HEK293 (cell line): ENCODE results near the gene GLCCI1.

ENCODE experiments used
- CTCF ChIA-PET: fragments of 350-600 bp; formaldehyde crosslinking; extraction: SDS; loops from one replicate; lab custom pipeline; 2021; ENCODE audit warnings: antibody characterized with exemption; lab: Yijun Ruan, JAX
- POLR2A ChIA-PET: fragments of 300-600 bp; formaldehyde crosslinking; extraction: SDS; loops from one replicate; lab custom pipeline; 2020; ENCODE audit warnings: antibody characterized with exemption, inconsistent platforms; lab: Yijun Ruan, JAX
- H3K27ac ChIP-seq: fragments of 200-500 bp; sonication (Bioruptor generic); 2 replicates; pipeline ENCODE4 v1.5.1; 2014; ENCODE audit warnings: low read depth, low read length, control low read depth, inconsistent platforms; ENCODE audit errors: extremely low read depth
- H3K36me3 ChIP-seq, 2 experiments: fragments of 200-500 bp in 1 of 2; sonication (Bioruptor generic) in 1 of 2; 1 replicate in 1 of 2; 2 replicates in 1 of 2; pipeline ENCODE4 v1.5.1; 2014 to 2017; ENCODE audit warnings: inconsistent platforms in 2 of 2, low read length in 2 of 2; ENCODE audit not compliant: control insufficient read depth in 2 of 2, insufficient read depth in 1 of 2
- H3K4me1 ChIP-seq: fragments of 200-500 bp; sonication (Bioruptor generic); 2 replicates; pipeline ENCODE4 v1.5.1; 2014; ENCODE audit warnings: mild to moderate bottlenecking, low read length, inconsistent platforms; ENCODE audit not compliant: control insufficient read depth, insufficient read depth
- H3K4me3 ChIP-seq: 2 replicates; pipeline ENCODE4 v1.5.1; 2011; ENCODE audit warnings: low read depth, mild to moderate bottlenecking, control low read depth, low read length, moderate library complexity
- H3K9me3 ChIP-seq: fragments of 200-500 bp; sonication (Bioruptor generic); 2 replicates; pipeline ENCODE4 v1.5.1; 2014; ENCODE audit warnings: low read depth, low read length, inconsistent platforms; ENCODE audit not compliant: control insufficient read depth, insufficient read depth
- FEZF1 ChIP-seq: fragments of 450-650 bp; formaldehyde crosslinking; IDR thresholded peaks from 2 replicates; pipeline ENCODE4 v1.5.1; 2016; ENCODE audit warnings: missing biosample characterization, missing genetic modification characterization
- GLIS2 ChIP-seq: fragments of 450-650 bp; formaldehyde crosslinking; IDR thresholded peaks from 2 replicates; pipeline ENCODE4 v1.5.1; 2016; ENCODE audit warnings: missing biosample characterization, missing genetic modification characterization
- OVOL3 ChIP-seq: fragments of 450-650 bp; formaldehyde crosslinking; IDR thresholded peaks from 2 replicates; pipeline ENCODE4 v1.5.1; 2016; ENCODE audit warnings: missing biosample characterization, missing genetic modification characterization
- REST ChIP-seq: fragments of 450-650 bp; formaldehyde crosslinking; IDR thresholded peaks from 2 replicates; pipeline ENCODE4 v1.5.1; 2016; ENCODE audit warnings: missing biosample characterization, missing genetic modification characterization
- ZFHX2 ChIP-seq: fragments of 450-650 bp; formaldehyde crosslinking; conservative IDR thresholded peaks from 2 replicates; pipeline ENCODE4 v1.5.1; 2016; ENCODE audit warnings: missing biosample characterization, missing genetic modification characterization
- ZFP37 ChIP-seq: fragments of 450-650 bp; formaldehyde crosslinking; IDR thresholded peaks from 2 replicates; pipeline ENCODE4 v1.5.1; 2016; ENCODE audit warnings: missing biosample characterization, missing genetic modification characterization
- ZNF132 ChIP-seq: fragments of 450-650 bp; formaldehyde crosslinking; IDR thresholded peaks from 2 replicates; pipeline ENCODE4 v1.5.1; 2017; ENCODE audit warnings: missing biosample characterization, missing genetic modification characterization, borderline replicate concordance
- ZNF2 ChIP-seq: fragments of 450-650 bp; formaldehyde crosslinking; IDR thresholded peaks from 2 replicates; pipeline ENCODE4 v1.5.1; 2016; ENCODE audit warnings: missing biosample characterization, missing genetic modification characterization
- ZNF223 ChIP-seq: fragments of 450-650 bp; formaldehyde crosslinking; IDR thresholded peaks from 2 replicates; pipeline ENCODE4 v1.5.1; 2016; ENCODE audit warnings: missing biosample characterization, missing genetic modification characterization
- ZNF248 ChIP-seq: fragments of 450-650 bp; formaldehyde crosslinking; IDR thresholded peaks from 2 replicates; pipeline ENCODE4 v1.5.1; 2017; ENCODE audit warnings: missing biosample characterization, missing genetic modification characterization
- ZNF292 ChIP-seq: fragments of 450-650 bp; formaldehyde crosslinking; IDR thresholded peaks from 2 replicates; pipeline ENCODE4 v1.5.1; 2016; ENCODE audit warnings: low read depth, missing biosample characterization, missing genetic modification characterization, borderline replicate concordance
- ZNF433 ChIP-seq: fragments of 450-650 bp; formaldehyde crosslinking; IDR thresholded peaks from 2 replicates; pipeline ENCODE4 v1.5.1; 2016; ENCODE audit warnings: missing biosample characterization, missing genetic modification characterization, low read depth
- ZNF488 ChIP-seq: fragments of 450-650 bp; formaldehyde crosslinking; IDR thresholded peaks from 2 replicates; pipeline ENCODE4 v1.5.1; 2016; ENCODE audit warnings: missing biosample characterization, missing genetic modification characterization
- ZNF548 ChIP-seq: fragments of 450-650 bp; formaldehyde crosslinking; IDR thresholded peaks from 2 replicates; pipeline ENCODE4 v1.5.1; 2016; ENCODE audit warnings: missing biosample characterization, missing genetic modification characterization
- ZNF585B ChIP-seq: fragments of 450-650 bp; formaldehyde crosslinking; IDR thresholded peaks from 2 replicates; pipeline ENCODE4 v1.5.1; 2016; ENCODE audit warnings: missing biosample characterization, missing genetic modification characterization
- ZNF626 ChIP-seq: fragments of 450-650 bp; sonication (Bioruptor Pico); formaldehyde crosslinking; IDR thresholded peaks from 2 replicates; pipeline ENCODE4 v1.5.1; 2018; ENCODE audit warnings: missing biosample characterization, missing genetic modification characterization, inconsistent platforms
- ZNF664 ChIP-seq: fragments of 450-650 bp; formaldehyde crosslinking; IDR thresholded peaks from 2 replicates; pipeline ENCODE4 v1.5.1; 2016; ENCODE audit warnings: missing biosample characterization, missing genetic modification characterization
- ZNF747 ChIP-seq: fragments of 450-650 bp; formaldehyde crosslinking; IDR thresholded peaks from 2 replicates; pipeline ENCODE4 v1.5.1; 2016; ENCODE audit warnings: missing biosample characterization, missing genetic modification characterization
- ZNF776 ChIP-seq: fragments of 450-650 bp; formaldehyde crosslinking; IDR thresholded peaks from 2 replicates; pipeline ENCODE4 v1.5.0; 2017; ENCODE audit warnings: missing biosample characterization, missing genetic modification characterization, borderline replicate concordance
- ZSCAN18 ChIP-seq: fragments of 450-650 bp; formaldehyde crosslinking; IDR thresholded peaks from 2 replicates; pipeline ENCODE4 v1.5.1; 2016; ENCODE audit warnings: missing biosample characterization, missing genetic modification characterization
- TF ChIP-seq, protein P1 (sequence below): fragments of 450-650 bp; formaldehyde crosslinking; IDR thresholded peaks from 2 replicates; pipeline ENCODE4 v1.5.1; 2016; ENCODE audit warnings: missing biosample characterization, missing genetic modification characterization
- TF ChIP-seq, protein P2 (sequence below): fragments of 450-650 bp; formaldehyde crosslinking; IDR thresholded peaks from 2 replicates; pipeline ENCODE4 v1.5.1; 2016; ENCODE audit warnings: missing biosample characterization, missing genetic modification characterization, borderline replicate concordance
- TF ChIP-seq, protein P3 (sequence below): fragments of 450-650 bp; formaldehyde crosslinking; IDR thresholded peaks from 2 replicates; pipeline ENCODE4 v1.5.1; 2017; ENCODE audit warnings: missing biosample characterization, mild to moderate bottlenecking, missing genetic modification characterization, moderate library complexity

GLCCI1 gene

DNA sequence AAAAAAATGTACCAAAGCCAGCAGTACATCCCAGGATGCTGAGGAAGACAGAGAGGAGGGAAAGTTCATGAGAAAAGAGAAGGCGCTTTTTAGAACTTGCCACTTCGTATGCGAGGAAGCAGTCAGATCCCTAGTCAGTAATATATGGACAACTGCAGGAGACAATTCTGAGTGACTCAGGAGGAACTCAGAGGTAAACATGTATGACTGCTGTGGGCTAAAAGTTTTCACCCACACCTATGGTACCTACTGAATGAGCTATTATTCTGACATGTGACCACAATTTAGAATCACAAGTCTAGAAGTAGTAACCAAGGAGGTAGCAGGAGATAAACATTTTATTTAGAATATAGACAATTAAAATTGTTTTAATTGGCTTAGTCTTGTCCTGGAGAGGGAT lies 166.8 kb downstream of the GLCCI1 start:
- Histone ChIP-seq H3K27ac (no peak overlapping the region), H3K4me1 (no peaks in the 10 kb centered on the region), H3K4me3 (no peak overlapping the region), H3K9me3 (no peaks in the 10 kb centered on the region), H3K36me3 (no peaks in the 10 kb centered on the region)
- TF ChIP-seq ZNF433 (tag by site-specific recombination) (no peak), ZNF776 (tag by site-specific recombination) (no peak), ZNF292 (tag by site-specific recombination) (no peak), ZNF132 (tag by site-specific recombination) (no peak), GLIS2 (no peak), ZNF223 (tag by site-specific recombination) (no peak), ZNF488 (tag by site-specific recombination) (no peak), ZNF248 (no peak), FEZF1 (tag by site-specific recombination) (no peak)
- TF ChIP-seq, protein P1, sequence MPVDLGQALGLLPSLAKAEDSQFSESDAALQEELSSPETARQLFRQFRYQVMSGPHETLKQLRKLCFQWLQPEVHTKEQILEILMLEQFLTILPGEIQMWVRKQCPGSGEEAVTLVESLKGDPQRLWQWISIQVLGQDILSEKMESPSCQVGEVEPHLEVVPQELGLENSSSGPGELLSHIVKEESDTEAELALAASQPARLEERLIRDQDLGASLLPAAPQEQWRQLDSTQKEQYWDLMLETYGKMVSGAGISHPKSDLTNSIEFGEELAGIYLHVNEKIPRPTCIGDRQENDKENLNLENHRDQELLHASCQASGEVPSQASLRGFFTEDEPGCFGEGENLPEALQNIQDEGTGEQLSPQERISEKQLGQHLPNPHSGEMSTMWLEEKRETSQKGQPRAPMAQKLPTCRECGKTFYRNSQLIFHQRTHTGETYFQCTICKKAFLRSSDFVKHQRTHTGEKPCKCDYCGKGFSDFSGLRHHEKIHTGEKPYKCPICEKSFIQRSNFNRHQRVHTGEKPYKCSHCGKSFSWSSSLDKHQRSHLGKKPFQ (tag by site-specific recombination), result no peak
- TF ChIP-seq, protein P2, sequence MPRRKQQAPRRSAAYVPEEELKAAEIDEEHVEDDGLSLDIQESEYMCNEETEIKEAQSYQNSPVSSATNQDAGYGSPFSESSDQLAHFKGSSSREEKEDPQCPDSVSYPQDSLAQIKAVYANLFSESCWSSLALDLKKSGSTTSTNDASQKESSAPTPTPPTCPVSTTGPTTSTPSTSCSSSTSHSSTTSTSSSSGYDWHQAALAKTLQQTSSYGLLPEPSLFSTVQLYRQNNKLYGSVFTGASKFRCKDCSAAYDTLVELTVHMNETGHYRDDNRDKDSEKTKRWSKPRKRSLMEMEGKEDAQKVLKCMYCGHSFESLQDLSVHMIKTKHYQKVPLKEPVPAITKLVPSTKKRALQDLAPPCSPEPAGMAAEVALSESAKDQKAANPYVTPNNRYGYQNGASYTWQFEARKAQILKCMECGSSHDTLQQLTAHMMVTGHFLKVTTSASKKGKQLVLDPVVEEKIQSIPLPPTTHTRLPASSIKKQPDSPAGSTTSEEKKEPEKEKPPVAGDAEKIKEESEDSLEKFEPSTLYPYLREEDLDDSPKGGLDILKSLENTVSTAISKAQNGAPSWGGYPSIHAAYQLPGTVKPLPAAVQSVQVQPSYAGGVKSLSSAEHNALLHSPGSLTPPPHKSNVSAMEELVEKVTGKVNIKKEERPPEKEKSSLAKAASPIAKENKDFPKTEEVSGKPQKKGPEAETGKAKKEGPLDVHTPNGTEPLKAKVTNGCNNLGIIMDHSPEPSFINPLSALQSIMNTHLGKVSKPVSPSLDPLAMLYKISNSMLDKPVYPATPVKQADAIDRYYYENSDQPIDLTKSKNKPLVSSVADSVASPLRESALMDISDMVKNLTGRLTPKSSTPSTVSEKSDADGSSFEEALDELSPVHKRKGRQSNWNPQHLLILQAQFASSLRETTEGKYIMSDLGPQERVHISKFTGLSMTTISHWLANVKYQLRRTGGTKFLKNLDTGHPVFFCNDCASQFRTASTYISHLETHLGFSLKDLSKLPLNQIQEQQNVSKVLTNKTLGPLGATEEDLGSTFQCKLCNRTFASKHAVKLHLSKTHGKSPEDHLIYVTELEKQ (tag by site-specific recombination), result no peak
- CTCF ChIA-PET, result interaction anchor here (0.7 kb wide), 1 partner anchor 31 kb away, joined by 3 read pairs; no protein-coding TSS in a partner anchor
- POLR2A ChIA-PET, result no interaction called here

DNA sequence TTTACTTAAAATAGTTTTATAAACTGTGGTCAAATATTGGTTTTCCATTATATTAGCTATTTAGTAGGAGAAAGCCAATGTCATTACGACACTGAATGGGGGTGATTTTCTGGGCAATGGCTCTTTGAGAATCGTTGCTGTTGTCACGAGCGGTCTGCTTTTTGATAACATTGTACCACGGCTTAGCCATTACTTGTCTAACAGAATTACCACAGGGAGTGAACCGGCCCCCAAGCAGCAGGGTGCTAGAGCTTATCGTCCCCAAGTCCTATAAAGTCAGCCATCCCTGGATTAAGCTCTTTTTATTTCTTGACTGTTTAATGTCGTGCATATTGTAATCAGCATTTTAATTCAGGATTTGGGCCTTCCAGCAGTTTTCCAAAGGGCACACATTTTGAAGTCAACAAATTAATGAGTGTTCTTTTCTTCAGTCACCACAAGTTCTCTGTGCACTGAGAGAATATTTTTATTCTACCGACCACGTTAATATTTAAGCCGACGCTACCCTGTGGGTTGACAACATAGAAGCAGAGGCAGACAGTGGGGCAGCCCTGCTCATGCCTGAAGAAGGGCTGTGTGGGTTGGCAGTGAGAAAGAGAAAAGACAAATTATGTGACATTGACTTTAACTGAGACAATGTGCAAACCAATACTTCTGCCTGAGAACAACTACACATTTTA lies 167.6 kb downstream of the GLCCI1 start:
- no peaks in the 10 kb centered on the region for H3K9me3 ChIP-seq
- no peaks in the 10 kb centered on the region for H3K36me3 ChIP-seq
- no peaks in the 10 kb centered on the region for H3K4me1 ChIP-seq
- ChIA-PET CTCF (no interaction called here), POLR2A (no interaction called here)
- no peak overlapping the region for H3K4me3 ChIP-seq
- H3K27ac ChIP-seq, result no peak overlapping the region
- no peak for TF ChIP-seq ZFP37 (tag by site-specific recombination)
- no peak for TF ChIP-seq ZNF548 (tag by site-specific recombination)
- no peak for TF ChIP-seq ZNF585B (tag by site-specific recombination)
- no peak for TF ChIP-seq ZSCAN18 (tag by site-specific recombination)
- TF ChIP-seq ZNF2 (tag by site-specific recombination), result no peak
- no peak for TF ChIP-seq ZNF664 (tag by site-specific recombination)
- TF ChIP-seq, protein P3, sequence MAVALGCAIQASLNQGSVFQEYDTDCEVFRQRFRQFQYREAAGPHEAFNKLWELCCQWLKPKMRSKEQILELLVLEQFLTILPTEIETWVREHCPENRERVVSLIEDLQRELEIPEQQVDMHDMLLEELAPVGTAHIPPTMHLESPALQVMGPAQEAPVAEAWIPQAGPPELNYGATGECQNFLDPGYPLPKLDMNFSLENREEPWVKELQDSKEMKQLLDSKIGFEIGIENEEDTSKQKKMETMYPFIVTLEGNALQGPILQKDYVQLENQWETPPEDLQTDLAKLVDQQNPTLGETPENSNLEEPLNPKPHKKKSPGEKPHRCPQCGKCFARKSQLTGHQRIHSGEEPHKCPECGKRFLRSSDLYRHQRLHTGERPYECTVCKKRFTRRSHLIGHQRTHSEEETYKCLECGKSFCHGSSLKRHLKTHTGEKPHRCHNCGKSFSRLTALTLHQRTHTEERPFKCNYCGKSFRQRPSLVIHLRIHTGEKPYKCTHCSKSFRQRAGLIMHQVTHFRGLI (tag by site-specific recombination), result no peak
- TF ChIP-seq ZFHX2 (tag by site-specific recombination), result no peak
- no peak for TF ChIP-seq OVOL3 (tag by site-specific recombination)
- no peak for TF ChIP-seq ZNF626 (tag by site-specific recombination)
- TF ChIP-seq ZNF433 (tag by site-specific recombination), result no peak
- TF ChIP-seq REST, result no peak
- no peak for TF ChIP-seq ZNF747 (tag by site-specific recombination)
